Measurements from ENCODE around the gene ICOS.

The ICOS gene

GRCh38 chr2:203936535-203936934, at the start of gene ICOS:
Gene ICOS (plus strand): TSS chr2:203936763. CDS start chr2:203936815, 52 bp downstream.
- DNase-seq (ENCODE audit: low read depth in 3 of 3): peak in 1 of 3 experiments; percentile 35

- no peak for DNase-seq (ENCODE audit: low read depth in 3 of 3)
These were observed 48.9 kb upstream of the ICOS start for GRCh38 chr2:203887677-203888076.

- DNase-seq (ENCODE audit: low read depth in 3 of 3): no peak
These were observed 47.0 kb upstream of the ICOS start for GRCh38 chr2:203889542-203889941.

- DNase-seq (ENCODE audit: low read depth in 3 of 3): no peak
These were observed 46.6 kb upstream of the ICOS start for GRCh38 chr2:203889944-203890343.

- no peak for DNase-seq (ENCODE audit: low read depth in 3 of 3)
These were observed 45.8 kb upstream of the ICOS start for GRCh38 chr2:203890733-203891132.

GRCh38 chr2:203891474-203891873, 45.1 kb upstream of the ICOS start:
- DNase-seq (ENCODE audit: low read depth in 3 of 3): no peak

GRCh38 chr2:203892207-203892606, 44.4 kb upstream of the ICOS start:
- DNase-seq (ENCODE audit: low read depth in 3 of 3): no peak

GRCh38 chr2:203893401-203893800, 43.2 kb upstream of the ICOS start:
- no peak for DNase-seq (ENCODE audit: low read depth in 3 of 3)

- DNase-seq (ENCODE audit: low read depth in 3 of 3): no peak
These were observed 42.7 kb upstream of the ICOS start for GRCh38 chr2:203893840-203894239.

- DNase-seq (ENCODE audit: low read depth in 3 of 3): no peak
These were observed 42.3 kb upstream of the ICOS start for GRCh38 chr2:203894262-203894661.

- DNase-seq (ENCODE audit: low read depth in 3 of 3): no peak
These were observed 39.0 kb upstream of the ICOS start for GRCh38 chr2:203897544-203897943.

- no peak for DNase-seq (ENCODE audit: low read depth in 3 of 3)
These were observed 37.9 kb upstream of the ICOS start for GRCh38 chr2:203898657-203899056.

- no peak for DNase-seq (ENCODE audit: low read depth in 3 of 3)
These were observed 36.3 kb upstream of the ICOS start for GRCh38 chr2:203900253-203900652.

GRCh38 chr2:203904022-203904421, 32.5 kb upstream of the ICOS start:
- no peak for DNase-seq (ENCODE audit: low read depth in 3 of 3)

GRCh38 chr2:203905656-203906055, 30.9 kb upstream of the ICOS start:
- no peak for DNase-seq (ENCODE audit: low read depth in 3 of 3)

- DNase-seq (ENCODE audit: low read depth in 3 of 3): no peak
These were observed 28.3 kb upstream of the ICOS start for GRCh38 chr2:203908066-203908796.

GRCh38 chr2:203908797-203909185, 27.8 kb upstream of the ICOS start:
- DNase-seq (ENCODE audit: low read depth in 3 of 3): no peak

GRCh38 chr2:203909261-203909967, 27.1 kb upstream of the ICOS start:
- DNase-seq (ENCODE audit: low read depth in 3 of 3): no peak

GRCh38 chr2:203909974-203910373, 26.6 kb upstream of the ICOS start:
- DNase-seq (ENCODE audit: low read depth in 3 of 3): no peak

GRCh38 chr2:203913947-203914346, 22.6 kb upstream of the ICOS start:
- no peak for DNase-seq (ENCODE audit: low read depth in 3 of 3)

- DNase-seq (ENCODE audit: low read depth in 3 of 3): no peak
These were observed 21.9 kb upstream of the ICOS start for GRCh38 chr2:203914546-203915182.

GRCh38 chr2:203915256-203915655, 21.3 kb upstream of the ICOS start:
- DNase-seq (ENCODE audit: low read depth in 3 of 3): no peak

GRCh38 chr2:203916756-203917155, 19.8 kb upstream of the ICOS start:
- no peak for DNase-seq (ENCODE audit: low read depth in 3 of 3)
